GM18858 (cell line): ENCODE data around the gene KCNJ6.
"Not testable (repeated sequence)": the region's sequence is repeated elsewhere in the genome, so short reads cannot be mapped to it uniquely, and the experiment has no call there.

Experiments
- ATAC-seq: cut with Tn5 transposase; IDR thresholded peaks from one replicate; pipeline ENCODE4 v1.9.1; 2021; ENCODE audit not compliant: unreplicated experiment

Gene KCNJ6

GRCh38 chr21:37576929-37577328, 339.3 kb downstream of the KCNJ6 start:
- ATAC-seq, result not testable (repeated sequence)

GRCh38 chr21:37575580-37575979, 340.7 kb downstream of the KCNJ6 start:
- ATAC-seq, result no peak

- no peak for ATAC-seq
Measured at GRCh38 chr21:37574751-37575150, 341.5 kb downstream of the KCNJ6 start.

GRCh38 chr21:37574316-37574715, 341.9 kb downstream of the KCNJ6 start:
- ATAC-seq, result no peak

- ATAC-seq, result no peak
Measured at GRCh38 chr21:37571442-37571841, 344.8 kb downstream of the KCNJ6 start.

GRCh38 chr21:37568916-37569315, 347.3 kb downstream of the KCNJ6 start:
- no peak for ATAC-seq

- ATAC-seq, result no peak
Measured at GRCh38 chr21:37568415-37568814, 347.8 kb downstream of the KCNJ6 start.

GRCh38 chr21:37566790-37567615, 349.3 kb downstream of the KCNJ6 start:
- no peak for ATAC-seq

- ATAC-seq, result no peak
Measured at GRCh38 chr21:37565530-37566223, 350.6 kb downstream of the KCNJ6 start.

- ATAC-seq, result no peak
Measured at GRCh38 chr21:37564924-37565529, 351.2 kb downstream of the KCNJ6 start.

GRCh38 chr21:37564341-37564923, 351.8 kb downstream of the KCNJ6 start:
- peak; percentile 33 for ATAC-seq

- ATAC-seq, result peak; percentile 76
Measured at GRCh38 chr21:37563641-37564340, 352.5 kb downstream of the KCNJ6 start.

GRCh38 chr21:37562920-37563640, 353.2 kb downstream of the KCNJ6 start:
- ATAC-seq, result peak; percentile 5

GRCh38 chr21:37561941-37562919, 354.0 kb downstream of the KCNJ6 start:
- no peak for ATAC-seq

- ATAC-seq, result no peak
Measured at GRCh38 chr21:37561506-37561905, 354.8 kb downstream of the KCNJ6 start.

- no peak for ATAC-seq
Measured at GRCh38 chr21:37560385-37560784, 355.9 kb downstream of the KCNJ6 start.

GRCh38 chr21:37558676-37559211, 357.5 kb downstream of the KCNJ6 start:
- ATAC-seq, result no peak
